Activated naive CD8-positive, alpha-beta T cell (primary cell): ENCODE data around the gene FDX1.

Experiments used
- H3K27ac Mint-ChIP-seq: one replicate; pipeline ENCODE4 v1.8.0; 2021; ENCODE audit warnings: mixed read lengths
- H3K27me3 Mint-ChIP-seq: one replicate; pipeline ENCODE4 v1.8.0; 2021; ENCODE audit warnings: mixed read lengths
- H3K36me3 Mint-ChIP-seq: one replicate; pipeline ENCODE4 v1.8.0; 2021; ENCODE audit warnings: mixed read lengths
- H3K4me1 Mint-ChIP-seq: one replicate; pipeline ENCODE4 v1.8.0; 2021; ENCODE audit warnings: low read depth, mixed read lengths
- H3K4me3 Mint-ChIP-seq: one replicate; pipeline ENCODE4 v1.8.0; 2021; ENCODE audit warnings: mild to moderate bottlenecking, mixed read lengths
- H3K9me3 Mint-ChIP-seq: one replicate; pipeline ENCODE4 v1.8.0; 2021; ENCODE audit warnings: low read depth, mixed read lengths

The FDX1 gene

DNA sequence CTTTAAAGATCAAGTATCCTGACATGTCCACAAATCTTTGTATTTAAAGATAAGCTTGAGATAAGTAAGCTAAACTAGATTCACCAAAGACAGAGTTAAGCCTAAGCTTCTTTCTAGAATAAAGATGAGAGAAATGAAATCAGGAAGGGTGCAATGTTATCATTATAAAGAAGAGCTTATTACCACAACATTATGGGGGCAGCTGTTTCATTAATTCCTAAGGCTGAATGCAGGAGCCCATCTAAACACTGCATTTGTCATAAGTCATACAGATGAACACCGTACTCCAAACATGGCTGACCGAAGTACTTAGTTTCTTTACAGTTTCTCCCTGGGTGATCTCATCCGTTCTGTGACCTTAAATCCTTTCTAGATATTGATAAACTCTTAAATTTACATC is 16.3 kb downstream of the FDX1 start:
- Mint-ChIP-seq H3K4me3 (no peak overlapping the region), H3K9me3 (no peaks in the 10 kb centered on the region), H3K36me3 (peaks cover 15% of the 10 kb centered on the region), H3K27ac (no peak overlapping the region), H3K27me3 (no peaks in the 10 kb centered on the region), H3K4me1 (peaks cover 26% of the 10 kb centered on the region)

DNA sequence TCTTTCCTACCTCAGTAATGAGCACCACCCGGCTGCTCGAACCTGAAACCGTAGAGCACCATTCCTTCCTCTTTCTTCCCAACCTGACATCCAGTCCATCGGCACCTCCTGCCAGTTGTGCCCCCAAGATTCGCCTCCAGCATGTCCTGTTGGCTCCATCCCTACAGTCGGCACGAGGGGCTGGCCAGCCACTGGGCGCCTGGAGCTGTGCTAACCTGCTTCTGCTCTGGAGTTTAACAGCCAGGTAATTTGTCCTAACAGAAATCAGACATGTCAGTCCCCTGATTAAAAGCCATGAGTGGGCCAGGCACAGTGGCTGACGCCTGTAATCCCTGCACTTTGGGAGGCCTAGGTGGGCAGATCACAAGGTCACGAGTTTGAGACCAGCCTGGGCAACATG is 16.8 kb downstream of the FDX1 start:
- Mint-ChIP-seq H3K9me3 (no peaks in the 10 kb centered on the region), H3K27me3 (no peaks in the 10 kb centered on the region), H3K27ac (no peak overlapping the region), H3K36me3 (peaks cover 12% of the 10 kb centered on the region), H3K4me3 (no peak overlapping the region), H3K4me1 (peaks cover 21% of the 10 kb centered on the region)

DNA sequence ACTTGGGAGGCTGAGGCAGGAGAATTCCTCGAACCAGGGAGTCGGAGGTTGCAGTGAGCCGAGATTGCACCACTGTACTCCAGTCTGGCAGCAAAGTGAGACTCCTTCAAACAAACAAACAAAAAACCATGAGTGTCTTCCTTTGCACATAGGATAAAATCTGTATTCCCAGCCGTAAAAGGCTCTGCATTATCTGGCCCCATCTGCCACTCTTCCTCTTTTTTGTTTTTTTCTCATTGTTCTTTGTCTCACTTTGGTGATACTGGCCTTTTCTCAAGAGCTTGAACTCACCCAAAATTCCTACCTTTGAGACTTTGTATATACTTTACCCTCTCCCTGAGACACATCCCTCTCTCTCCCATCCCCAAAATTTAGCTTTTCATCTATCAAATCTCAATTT is 17.6 kb downstream of the FDX1 start:
- H3K27ac Mint-ChIP-seq, result no peak overlapping the region
- H3K36me3 Mint-ChIP-seq, result peaks cover 14% of the 10 kb centered on the region
- H3K4me3 Mint-ChIP-seq, result no peak overlapping the region
- no peaks in the 10 kb centered on the region for H3K9me3 Mint-ChIP-seq
- H3K27me3 Mint-ChIP-seq, result no peaks in the 10 kb centered on the region
- H3K4me1 Mint-ChIP-seq, result peaks cover 24% of the 10 kb centered on the region

DNA sequence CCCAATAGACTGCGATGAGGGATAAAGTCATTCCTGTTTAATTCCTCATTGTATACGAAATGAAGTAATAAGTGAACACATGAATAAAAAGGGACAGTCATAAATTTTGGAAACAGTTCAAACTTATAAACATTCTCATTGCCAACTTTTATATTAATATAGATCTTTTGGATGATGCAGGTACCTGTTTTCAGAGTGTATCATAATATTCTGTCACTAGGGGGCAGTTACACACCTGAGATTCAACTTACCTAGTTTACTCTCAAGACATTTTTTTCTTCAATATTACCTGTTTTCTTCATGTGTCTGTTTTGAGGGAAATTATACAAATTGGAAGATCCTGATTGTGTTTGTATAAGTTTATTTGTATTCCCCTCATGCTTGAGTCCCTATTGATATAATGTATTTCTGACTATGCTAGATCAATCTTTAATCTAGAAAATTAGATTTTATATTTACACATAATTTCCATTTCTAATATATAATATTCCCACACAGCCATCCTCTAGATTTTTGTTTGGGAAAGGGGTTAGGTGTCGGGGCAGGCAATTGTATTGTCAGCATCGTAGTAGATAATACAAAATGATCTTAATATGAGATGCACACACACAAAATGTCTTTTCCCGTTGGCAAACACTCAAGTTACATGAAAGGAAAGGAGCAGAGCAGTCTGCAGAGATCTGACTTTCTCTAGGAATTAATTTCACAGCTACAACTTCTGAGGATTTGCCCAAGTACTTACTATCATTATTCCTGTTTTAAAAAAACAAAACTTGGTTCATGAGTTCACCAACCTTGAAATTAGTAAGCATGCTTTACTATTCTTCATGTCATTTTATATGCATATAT is 18.4 kb downstream of the FDX1 start:
- Mint-ChIP-seq H3K4me1 (peaks cover 23% of the 10 kb centered on the region), H3K27me3 (no peaks in the 10 kb centered on the region), H3K27ac (no peak overlapping the region), H3K9me3 (no peaks in the 10 kb centered on the region), H3K4me3 (no peak overlapping the region), H3K36me3 (peaks cover 14% of the 10 kb centered on the region)

DNA sequence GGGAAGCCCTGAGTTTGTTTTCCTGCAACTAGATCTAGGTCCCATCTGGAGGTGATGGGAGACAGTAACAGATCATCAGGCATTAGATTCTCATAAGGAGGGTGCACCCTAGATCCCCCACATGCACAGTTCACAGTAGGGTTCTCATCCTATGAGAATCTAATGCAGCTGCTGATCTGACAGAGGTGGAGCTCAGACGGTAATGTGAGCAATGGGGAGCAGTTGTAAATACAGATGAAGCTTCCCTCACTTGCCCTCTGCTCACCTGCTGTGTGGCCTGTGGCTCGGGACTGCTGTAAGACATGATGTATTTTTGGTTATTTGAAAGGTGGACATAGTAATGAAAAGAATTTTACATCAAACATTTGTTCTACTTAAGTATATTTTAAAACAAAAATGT is 20.5 kb downstream of the FDX1 start:
- Mint-ChIP-seq H3K27me3 (no peaks in the 10 kb centered on the region), H3K36me3 (peaks cover 10% of the 10 kb centered on the region), H3K4me3 (no peak overlapping the region), H3K4me1 (peaks cover 30% of the 10 kb centered on the region), H3K9me3 (no peaks in the 10 kb centered on the region), H3K27ac (no peak overlapping the region)

DNA sequence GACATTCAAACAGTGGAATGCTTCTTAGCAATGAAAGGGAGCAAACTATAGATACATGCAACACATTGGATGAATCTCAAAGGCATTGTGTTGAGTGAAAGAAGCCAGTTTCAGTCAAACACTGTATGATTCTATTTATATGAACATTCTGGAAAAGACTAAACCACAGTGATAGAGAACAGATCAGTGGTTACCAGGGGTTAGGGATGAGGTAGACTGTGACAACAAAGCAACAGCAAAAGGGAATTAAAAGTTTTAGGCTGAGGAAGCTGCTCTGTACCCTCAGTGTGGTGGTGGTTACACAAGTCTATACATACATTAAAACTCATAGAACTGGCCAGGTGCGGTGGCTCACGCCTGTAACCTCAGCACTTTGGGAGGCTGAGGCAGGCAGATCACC is 23.0 kb downstream of the FDX1 start:
- no peak overlapping the region for H3K27ac Mint-ChIP-seq
- H3K36me3 Mint-ChIP-seq, result peaks cover 7% of the 10 kb centered on the region
- no peak overlapping the region for H3K4me3 Mint-ChIP-seq
- no peaks in the 10 kb centered on the region for H3K27me3 Mint-ChIP-seq
- H3K9me3 Mint-ChIP-seq, result no peaks in the 10 kb centered on the region
- H3K4me1 Mint-ChIP-seq, result peaks cover 33% of the 10 kb centered on the region

DNA sequence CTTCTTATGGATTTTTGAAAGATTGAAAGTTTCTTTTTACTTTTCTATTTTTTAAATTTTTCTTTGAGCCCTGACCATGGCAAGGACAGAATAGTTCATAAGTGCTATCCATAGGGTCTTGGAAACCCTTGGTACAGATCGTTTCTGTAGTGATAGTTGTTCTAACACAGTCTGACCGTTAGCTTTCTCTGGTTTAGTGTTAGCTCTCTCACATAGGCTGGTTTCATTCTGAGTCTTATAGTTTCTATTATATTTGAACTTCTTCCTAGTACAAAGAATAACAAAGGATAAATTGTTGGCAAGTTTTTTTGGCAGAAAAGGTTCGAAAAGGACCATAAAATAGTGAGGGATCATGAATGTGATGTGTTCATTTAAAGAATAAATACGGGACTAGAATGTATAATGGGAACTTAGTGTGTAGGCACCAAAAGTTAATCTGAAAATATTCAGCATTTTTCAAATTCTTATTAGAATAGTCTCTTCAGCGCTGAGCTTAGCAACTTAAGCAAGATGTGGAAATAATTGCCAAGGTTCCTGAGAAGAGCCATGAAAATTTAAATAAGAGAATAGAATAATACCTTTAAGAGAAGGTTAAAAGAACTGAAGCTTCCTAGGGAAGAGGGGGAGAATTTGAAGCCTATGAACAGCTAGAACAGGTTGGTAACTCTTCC is 24.1 kb downstream of the FDX1 start:
- Mint-ChIP-seq H3K27me3 (no peaks in the 10 kb centered on the region), H3K36me3 (peaks cover 6% of the 10 kb centered on the region), H3K4me1 (peaks cover 29% of the 10 kb centered on the region), H3K9me3 (no peaks in the 10 kb centered on the region), H3K4me3 (no peak overlapping the region), H3K27ac (no peak overlapping the region)

DNA sequence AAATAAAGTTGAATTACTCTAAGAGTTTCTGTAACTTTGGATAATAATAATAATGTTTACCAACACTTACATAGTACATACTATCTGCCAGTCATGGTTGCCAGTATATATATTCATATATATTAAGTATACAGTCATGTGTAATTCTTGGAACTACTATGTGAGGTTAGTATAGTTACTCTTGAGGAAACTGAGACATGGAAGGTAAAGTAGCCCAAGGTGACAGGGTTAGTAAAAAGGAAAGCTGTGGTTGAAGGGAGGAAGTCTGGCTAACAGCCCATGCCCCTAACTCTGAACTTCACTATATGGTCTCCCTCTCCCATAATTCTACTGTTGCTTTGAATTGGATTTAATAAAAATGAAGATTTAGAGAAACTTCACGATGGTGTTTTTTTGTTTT is 24.9 kb downstream of the FDX1 start:
- no peak overlapping the region for H3K27ac Mint-ChIP-seq
- H3K36me3 Mint-ChIP-seq, result peaks cover 6% of the 10 kb centered on the region
- H3K4me3 Mint-ChIP-seq, result no peak overlapping the region

DNA sequence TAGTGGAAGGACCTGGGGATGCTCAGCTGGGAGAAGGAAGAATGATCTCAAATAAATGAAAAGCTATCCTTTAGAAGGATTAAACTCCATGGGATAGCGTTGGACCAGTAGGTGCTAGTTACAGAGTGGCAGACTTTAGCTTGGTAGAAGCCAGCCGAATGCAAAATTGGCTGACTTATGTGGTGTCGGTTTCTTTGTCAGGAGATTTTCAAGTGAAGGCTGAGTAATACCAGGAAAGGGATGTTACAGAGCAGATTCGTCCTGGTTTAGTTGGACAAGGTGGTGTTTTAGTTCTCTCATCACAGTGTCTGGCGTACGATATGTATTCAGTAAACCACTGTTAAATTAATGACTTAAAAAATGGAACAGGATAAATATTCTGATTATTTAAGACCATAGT is 26.0 kb downstream of the FDX1 start:
- H3K4me3 Mint-ChIP-seq, result no peak overlapping the region

More for the DNA sequence above, 24.9 kb downstream of the FDX1 start:
- Mint-ChIP-seq H3K9me3 (no peaks in the 10 kb centered on the region), H3K27me3 (no peaks in the 10 kb centered on the region), H3K4me1 (peaks cover 29% of the 10 kb centered on the region)

DNA sequence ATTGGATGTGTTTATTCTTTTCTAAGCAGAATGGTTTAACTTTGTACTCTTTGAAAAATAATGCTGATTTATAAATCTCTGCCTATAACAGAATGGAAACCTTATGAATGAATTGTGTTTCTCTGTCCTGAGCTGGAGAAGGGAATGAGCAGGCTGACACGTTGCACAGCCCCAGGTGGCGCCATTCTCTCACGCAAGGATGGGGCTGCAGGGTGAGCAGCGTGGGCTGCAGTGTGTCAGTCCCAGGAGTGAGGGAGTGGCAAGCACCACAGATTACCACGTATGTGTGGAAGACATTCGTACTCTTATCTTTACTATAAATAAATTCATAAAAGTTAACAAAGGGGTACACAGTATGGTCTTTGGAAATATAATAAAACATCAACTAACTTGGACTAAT is 33.4 kb downstream of the FDX1 start:
- Mint-ChIP-seq H3K4me3 (no peak overlapping the region), H3K36me3 (peaks cover 17% of the 10 kb centered on the region), H3K4me1 (no peaks in the 10 kb centered on the region), H3K27me3 (no peaks in the 10 kb centered on the region), H3K27ac (no peak overlapping the region), H3K9me3 (no peaks in the 10 kb centered on the region)

More for the DNA sequence above, 26.0 kb downstream of the FDX1 start:
- Mint-ChIP-seq H3K4me1 (peaks cover 29% of the 10 kb centered on the region), H3K27ac (no peak overlapping the region), H3K9me3 (no peaks in the 10 kb centered on the region), H3K27me3 (no peaks in the 10 kb centered on the region), H3K36me3 (peaks cover 12% of the 10 kb centered on the region)

DNA sequence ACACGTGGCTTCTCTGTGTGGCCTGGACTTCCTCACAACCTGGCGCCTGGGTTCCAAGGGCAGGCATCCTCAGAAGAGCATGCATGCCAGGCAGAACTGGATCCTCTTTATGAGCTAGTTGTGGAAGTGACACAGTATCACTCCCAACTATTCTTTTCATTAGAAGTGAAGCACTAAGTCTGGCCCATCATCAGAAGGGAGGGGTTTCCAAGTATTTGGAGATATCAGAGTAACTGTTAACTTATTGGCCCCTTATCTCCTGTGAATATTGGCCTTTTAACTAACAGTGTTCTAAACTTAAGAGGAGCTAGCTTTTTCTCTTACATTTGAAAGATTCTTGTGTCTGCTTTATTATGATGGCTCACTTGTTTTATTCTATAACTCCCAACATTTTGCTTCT is 35.5 kb downstream of the FDX1 start:
- H3K36me3 Mint-ChIP-seq, result peaks cover 21% of the 10 kb centered on the region
- no peak overlapping the region for H3K4me3 Mint-ChIP-seq
- no peaks in the 10 kb centered on the region for H3K27me3 Mint-ChIP-seq
- no peaks in the 10 kb centered on the region for H3K4me1 Mint-ChIP-seq
- no peak overlapping the region for H3K27ac Mint-ChIP-seq
- H3K9me3 Mint-ChIP-seq, result no peaks in the 10 kb centered on the region

DNA sequence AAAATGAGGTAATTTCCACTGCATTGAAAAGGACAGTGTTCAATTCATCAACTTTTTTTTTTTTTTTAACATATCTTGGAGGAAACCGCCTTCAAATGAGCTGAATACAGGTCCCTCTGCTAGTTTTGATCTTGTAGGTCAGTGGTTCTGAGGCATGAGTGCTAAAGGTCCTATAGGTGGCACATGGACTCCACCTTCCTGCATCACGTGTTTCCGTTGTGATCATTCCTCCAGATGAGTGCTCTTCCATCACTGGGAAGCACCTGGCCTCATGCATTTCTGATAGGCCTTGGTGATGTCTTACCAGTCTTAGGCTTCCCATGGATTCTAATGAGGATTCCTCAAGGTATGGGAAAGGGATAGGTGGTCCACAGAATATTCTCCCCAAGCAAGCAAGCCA is 37.8 kb downstream of the FDX1 start:
- Mint-ChIP-seq H3K4me1 (no peaks in the 10 kb centered on the region), H3K9me3 (no peaks in the 10 kb centered on the region), H3K27me3 (no peaks in the 10 kb centered on the region), H3K4me3 (no peak overlapping the region), H3K36me3 (peaks cover 15% of the 10 kb centered on the region), H3K27ac (no peak overlapping the region)

DNA sequence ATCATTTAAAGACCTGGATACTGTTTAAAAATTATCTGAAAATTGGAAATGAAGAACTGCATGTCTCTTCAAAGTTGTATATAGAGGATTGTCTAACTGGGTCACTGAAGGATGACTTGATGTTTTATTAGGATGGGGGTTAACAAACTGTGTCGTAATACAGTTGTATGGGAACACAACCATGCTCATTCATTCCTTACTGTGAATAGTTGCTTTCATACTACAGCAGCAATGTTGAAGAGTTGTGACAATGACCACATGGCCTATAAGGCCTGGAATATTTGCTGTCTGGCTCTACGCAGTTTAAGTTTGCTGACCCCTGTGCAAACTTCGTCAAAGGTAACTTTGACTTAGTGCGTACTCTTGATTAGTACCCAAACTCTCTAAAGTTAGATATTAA is 38.4 kb downstream of the FDX1 start:
- H3K27me3 Mint-ChIP-seq, result no peaks in the 10 kb centered on the region
- H3K4me1 Mint-ChIP-seq, result no peaks in the 10 kb centered on the region
- H3K4me3 Mint-ChIP-seq, result no peak overlapping the region
- H3K36me3 Mint-ChIP-seq, result peaks cover 14% of the 10 kb centered on the region
- no peak overlapping the region for H3K27ac Mint-ChIP-seq
- no peaks in the 10 kb centered on the region for H3K9me3 Mint-ChIP-seq

DNA sequence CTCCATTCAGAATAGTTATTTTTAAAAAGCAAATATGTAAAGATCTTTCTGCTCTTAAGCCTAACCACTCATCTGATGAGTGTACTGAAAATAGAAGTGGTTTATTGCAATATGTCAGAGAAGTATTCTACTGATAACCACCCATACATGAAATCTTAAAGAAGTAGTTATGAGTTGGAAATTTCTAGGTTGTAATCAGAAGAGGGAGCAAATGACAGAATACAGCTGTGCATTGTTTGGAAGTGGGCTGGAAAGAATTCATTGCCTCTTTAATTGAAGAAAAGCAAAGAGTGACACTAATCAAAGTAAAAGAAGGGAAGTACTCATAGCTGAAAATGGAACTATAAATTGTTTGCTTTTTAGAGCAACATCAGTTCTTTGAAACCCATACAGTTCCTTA is 39.4 kb downstream of the FDX1 start:
- peaks cover 12% of the 10 kb centered on the region for H3K36me3 Mint-ChIP-seq
- no peak overlapping the region for H3K27ac Mint-ChIP-seq

DNA sequence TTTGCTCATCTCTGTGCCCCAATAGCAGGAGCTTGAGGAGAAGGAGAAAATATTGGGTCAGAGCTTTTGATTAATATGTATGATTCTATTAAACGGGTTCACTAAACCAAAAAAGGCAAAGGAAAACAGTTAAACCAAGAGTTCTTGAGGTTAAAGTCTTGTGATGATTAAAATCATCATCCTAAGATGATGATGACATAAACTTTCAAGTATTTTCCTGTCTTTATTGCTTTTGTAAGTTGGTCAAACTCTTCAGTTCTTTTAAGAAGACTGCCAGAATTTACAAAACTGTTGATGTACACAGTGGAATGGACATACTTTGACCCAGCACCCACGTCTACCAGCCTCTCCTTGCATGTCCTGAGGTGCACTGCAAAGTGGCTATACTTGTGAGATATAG is 41.0 kb downstream of the FDX1 start:
- Mint-ChIP-seq H3K4me1 (no peaks in the 10 kb centered on the region), H3K36me3 (peaks cover 12% of the 10 kb centered on the region), H3K4me3 (no peak overlapping the region), H3K27me3 (no peaks in the 10 kb centered on the region), H3K9me3 (no peaks in the 10 kb centered on the region), H3K27ac (no peak overlapping the region)

More for the DNA sequence above, 39.4 kb downstream of the FDX1 start:
- Mint-ChIP-seq H3K4me1 (no peaks in the 10 kb centered on the region), H3K27me3 (no peaks in the 10 kb centered on the region), H3K9me3 (no peaks in the 10 kb centered on the region), H3K4me3 (no peak overlapping the region)

DNA sequence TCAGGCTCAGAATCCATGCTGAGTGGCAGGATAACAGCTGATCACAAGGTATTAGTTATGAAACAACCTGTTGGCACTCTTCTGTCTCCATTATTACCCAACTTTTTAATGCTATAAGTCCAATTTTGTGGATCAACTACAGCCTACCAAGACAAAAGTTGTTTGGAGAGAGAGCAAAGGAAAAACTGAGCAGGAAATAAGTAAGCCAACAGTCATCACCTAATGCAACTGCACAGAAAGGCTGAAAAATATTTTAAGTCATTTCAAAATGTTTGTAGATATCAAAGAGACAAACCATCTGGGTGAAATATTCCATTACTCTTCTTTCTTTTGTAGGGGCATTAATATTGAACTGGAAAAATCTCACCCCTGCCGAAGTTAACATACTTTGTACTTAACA is 41.6 kb downstream of the FDX1 start:
- Mint-ChIP-seq H3K4me3 (no peak overlapping the region), H3K9me3 (no peaks in the 10 kb centered on the region), H3K27ac (no peak overlapping the region), H3K36me3 (peaks cover 12% of the 10 kb centered on the region), H3K27me3 (no peaks in the 10 kb centered on the region), H3K4me1 (no peaks in the 10 kb centered on the region)
